Right hindlimb (tissue), 1 donor: ENCODE measurements around the gene DLGAP4.
"Not testable (repeated sequence)": the region's sequence is repeated elsewhere in the genome, so short reads cannot be mapped to it uniquely, and the experiment has no call there.

ENCODE experiments used
- DNase-seq: peaks from one replicate; pipeline ENCODE4 v3.0.0-alpha.2; 2018

The DLGAP4 gene

DNA sequence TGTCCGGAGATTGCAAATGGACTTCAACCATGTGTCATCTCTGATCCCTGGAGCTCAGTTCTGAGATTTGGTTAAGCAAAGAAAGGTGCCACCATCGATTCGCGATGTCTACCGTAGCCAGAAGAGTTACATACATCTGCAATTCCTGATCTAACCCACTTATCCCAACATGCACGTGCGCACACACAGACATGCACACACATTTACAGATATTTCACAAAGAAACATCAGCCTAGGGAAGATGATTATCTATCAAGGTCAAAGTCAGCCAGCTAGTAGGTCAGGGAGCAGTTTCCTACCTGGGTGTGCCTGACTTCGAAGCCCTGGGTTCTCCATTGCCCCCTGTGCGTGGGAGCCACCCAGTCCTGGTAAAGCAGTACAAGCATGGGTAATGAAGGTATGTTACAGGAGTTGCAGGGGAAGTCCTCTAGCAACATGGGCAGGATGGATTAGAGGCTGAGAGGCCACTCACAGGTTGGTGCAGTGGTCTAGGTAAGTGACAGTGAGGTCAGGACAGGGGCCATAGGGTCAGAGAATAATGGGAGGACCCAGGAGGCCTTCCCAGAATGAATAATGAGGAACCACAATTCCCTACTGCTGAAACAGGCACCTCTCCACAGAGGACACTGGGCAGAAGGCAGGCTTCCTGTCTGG, 150.0 kb downstream of the DLGAP4 start:
- DNase-seq = no peak

DNA sequence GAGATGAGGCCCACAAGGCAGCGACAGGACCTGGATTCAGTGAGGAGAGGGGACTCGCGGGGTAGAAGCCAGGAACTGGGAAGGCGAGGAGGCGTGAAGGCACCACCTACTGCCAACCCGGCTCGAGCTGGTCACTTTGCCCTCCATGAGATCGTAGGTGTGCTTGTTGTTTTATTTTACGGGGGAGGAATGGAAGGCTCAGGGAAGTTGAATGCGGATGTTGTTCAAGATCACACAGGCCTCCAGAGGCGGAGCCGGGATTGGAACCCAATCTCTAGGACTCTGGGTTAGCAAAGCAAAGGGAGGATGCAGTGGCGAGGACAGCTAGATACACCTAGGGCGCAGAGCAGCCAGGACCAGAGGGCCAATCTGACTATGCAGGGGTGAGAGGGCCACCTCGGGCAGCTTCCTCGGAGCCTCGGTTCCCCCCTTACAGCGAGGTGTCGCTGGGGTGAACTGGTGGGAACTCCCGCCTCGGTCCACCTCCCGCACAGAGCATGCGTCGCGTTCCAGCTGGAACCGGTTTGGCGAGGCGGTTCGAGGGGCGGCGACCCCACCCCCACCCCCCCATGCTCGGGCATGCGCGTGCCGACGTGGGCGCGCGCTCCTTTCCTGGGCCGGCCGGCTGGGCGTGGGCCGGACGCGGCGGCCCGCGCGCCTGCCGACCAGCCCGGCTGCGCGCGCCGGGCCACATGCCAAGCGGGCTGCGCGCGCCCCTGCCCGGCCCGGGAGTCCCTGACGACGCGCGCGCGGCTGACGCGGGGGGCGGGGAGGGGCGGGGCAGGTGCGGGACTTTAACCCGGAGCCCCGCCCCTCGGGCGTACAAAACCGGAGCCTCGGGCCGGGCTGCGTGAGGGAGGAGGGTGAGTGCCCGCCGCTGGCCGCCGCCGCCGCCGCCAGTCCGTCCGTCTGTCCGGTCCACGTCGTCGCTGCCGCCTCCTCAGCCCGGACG, 154.8 kb downstream of the DLGAP4 start:
- peak; percentile 95 for DNase-seq

- DNase-seq = peak; percentile 78
Measured at GRCh38 chr20:36461600-36462439, 155.7 kb downstream of the DLGAP4 start.

DNA sequence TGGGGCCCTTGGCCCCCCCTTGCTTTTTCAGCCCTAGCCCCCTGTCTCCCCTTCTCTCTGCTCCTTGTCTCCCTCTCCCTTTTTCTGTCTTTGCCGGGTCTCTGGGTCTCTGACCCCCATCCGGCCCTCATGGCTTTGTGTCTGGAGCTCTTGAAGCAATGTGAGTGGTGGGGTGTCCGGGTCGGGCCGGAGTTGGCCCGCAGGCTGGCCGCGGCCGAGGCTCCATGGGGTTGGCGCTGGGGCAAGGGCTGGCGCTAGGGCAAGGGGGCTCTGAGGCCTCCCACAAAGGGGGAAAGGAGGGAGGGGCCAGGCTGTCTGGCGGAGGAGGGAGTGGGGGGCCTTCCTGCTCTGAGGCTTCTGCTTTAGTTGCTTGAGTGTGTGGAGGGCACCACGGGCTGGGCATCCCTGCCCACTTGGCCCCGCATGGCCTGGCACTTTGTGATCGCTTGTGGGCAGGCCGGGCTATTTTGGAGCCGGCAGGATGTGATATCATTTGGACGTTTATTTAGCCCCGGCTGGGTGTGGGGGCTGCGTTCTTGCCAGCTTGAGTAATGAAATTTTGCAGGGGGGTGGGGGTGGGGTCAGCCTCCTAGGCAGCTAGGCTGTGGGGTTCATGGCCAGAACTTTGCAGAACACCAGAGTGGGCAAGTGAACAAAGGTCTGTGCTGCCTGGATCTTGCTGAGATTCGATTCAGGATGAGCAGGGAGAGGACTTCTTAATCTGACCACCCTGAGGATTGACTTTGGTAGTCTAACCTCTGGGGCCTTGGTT, 156.5 kb downstream of the DLGAP4 start:
- peak; percentile 63 for DNase-seq

GRCh38 chr20:36463212-36464061, 157.3 kb downstream of the DLGAP4 start:
- no peak for DNase-seq

DNA sequence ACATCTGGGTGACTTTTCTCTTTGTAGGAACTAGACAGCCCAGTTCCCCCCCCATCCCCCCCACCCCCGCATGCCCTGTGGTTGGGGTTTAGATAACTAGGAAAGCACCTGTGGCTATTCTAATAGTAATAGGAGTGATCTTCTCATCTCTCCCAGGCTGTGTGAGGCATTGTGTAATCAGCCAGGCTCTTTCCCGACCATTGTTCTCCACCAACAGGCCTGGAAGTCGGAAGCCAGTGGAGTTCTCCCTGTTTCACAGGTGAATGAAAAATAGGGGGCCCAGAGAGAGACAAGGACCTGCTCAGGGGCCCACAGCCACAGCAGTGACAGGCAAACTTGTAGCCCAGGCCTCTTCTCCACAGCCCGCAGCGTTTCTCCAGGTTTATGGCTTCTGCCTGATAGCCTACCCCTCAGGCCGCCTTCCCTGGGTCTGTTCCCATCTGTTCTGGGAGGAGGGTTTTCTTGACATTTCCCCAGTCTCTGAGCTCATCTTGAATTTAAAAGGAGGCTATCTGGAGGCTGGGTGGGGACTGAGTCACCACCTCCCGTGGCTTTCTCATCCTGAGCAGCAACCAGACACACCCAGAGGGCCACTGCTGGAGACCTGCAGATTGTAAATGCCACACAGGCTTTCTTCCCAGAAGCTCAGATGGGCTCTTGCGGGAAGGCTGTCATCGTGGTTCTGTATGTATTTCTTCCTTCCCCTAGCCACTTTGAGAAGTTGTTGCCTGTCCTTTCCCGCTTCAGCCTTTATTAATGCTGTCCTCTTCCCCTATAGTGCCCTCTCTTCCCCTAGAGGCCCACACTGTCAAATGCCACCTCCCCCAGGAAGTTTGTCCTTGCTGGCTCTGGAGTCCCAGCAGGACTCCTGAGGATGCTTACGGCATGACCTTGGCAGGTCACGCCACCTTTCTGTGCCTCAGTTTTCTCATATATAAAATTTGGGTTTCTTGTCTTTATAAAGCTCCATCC, 159.3 kb downstream of the DLGAP4 start:
- no peak for DNase-seq

- no peak for DNase-seq
Measured at GRCh38 chr20:36466089-36466488, 159.9 kb downstream of the DLGAP4 start.

GRCh38 chr20:36467076-36467999, 161.2 kb downstream of the DLGAP4 start:
- DNase-seq = peak; percentile 53

- no peak for DNase-seq
Measured at GRCh38 chr20:36468149-36469000, 162.2 kb downstream of the DLGAP4 start.

GRCh38 chr20:36469973-36470372, 163.8 kb downstream of the DLGAP4 start:
- no peak for DNase-seq

- no peak for DNase-seq
Measured at GRCh38 chr20:36471885-36472636, 165.9 kb downstream of the DLGAP4 start.

DNA sequence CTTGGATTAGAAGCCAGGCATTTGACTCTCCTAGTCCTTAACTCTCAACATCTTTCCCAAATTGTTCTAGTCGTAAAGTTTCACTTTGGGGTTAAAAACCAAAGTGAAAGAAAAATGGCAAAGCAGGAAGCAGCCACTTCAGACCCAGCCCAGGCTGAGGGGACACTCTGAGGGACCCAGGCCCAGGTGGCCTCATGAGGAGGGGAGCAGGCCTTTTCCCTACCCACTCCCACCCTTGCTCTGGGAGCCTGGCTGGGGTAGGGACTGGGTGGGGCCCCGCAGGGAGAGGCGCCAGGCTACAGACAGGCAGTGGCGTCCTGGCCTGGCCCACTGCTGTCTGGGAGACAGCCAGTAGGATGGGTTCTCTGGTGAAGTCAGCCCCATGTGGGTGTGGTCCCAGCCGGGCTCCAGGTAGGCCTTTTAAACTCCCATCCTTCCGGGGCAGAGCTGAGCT, 166.5 kb downstream of the DLGAP4 start:
- no peak for DNase-seq

- DNase-seq = no peak
Measured at GRCh38 chr20:36473164-36473563, 167.0 kb downstream of the DLGAP4 start.

DNA sequence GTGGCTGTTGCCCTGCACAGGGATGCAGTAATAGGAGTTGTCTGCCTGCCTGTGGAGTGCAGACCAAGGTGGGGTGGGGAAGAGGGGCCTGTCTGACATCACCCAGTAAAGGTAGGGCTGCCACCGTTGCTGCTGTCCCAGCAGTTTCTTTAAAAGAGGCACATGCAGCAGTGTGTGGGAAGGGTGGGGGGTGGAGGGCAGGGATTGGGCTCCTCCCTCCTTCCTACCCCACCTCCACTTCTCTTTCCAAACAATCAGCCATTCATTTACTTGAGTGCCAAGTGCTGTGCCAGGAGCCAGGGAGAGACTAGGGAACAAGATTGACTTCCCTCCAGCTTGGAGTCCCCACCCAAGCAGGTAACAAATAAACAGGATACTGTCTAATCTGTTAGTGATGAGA, 168.4 kb downstream of the DLGAP4 start:
- no peak for DNase-seq

DNA sequence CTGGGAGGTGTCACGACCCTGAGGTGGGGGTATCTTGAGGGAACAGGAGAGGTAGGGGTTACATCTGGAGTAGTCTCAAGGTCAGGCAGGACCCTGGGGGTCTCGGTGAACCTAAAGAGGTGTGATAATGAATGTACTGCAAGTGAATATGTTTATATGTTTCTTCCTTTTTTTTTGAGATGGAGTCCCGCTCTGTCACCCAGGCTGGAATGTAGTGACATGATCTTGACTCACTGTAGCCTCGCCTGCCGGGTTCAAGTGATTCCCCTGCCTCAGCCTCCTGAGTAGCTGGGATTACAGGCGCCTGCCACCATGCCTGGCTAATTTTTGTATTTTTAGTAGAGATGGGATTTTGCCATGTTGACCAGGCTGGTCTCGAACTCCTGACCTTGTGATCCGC, 168.9 kb downstream of the DLGAP4 start:
- DNase-seq = not testable (repeated sequence)

- no peak for DNase-seq
Measured at GRCh38 chr20:36477475-36477874, 171.3 kb downstream of the DLGAP4 start.
